ENCODE data around the gene FGGY.

FGGY gene

DNA sequence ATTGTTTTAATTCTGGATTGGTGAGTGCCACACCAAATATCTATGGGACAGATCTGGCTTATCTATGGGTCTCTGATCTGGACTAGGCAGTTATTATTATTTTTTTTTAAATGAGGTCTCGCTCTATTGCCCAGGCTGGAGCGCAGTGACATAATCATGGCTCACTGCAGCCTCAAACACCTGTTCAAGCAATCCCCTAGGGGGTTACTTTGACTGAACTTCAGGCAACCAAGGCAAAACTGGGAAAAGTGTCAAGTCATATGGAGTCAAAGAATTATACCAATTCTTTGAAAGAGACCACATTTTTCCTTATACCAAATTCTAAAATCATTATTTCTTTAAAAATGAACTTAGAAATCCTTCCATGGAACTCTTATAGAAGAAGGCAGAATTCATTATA is 388.8 kb downstream of the FGGY start:
- TF ChIP-seq, protein P1, sequence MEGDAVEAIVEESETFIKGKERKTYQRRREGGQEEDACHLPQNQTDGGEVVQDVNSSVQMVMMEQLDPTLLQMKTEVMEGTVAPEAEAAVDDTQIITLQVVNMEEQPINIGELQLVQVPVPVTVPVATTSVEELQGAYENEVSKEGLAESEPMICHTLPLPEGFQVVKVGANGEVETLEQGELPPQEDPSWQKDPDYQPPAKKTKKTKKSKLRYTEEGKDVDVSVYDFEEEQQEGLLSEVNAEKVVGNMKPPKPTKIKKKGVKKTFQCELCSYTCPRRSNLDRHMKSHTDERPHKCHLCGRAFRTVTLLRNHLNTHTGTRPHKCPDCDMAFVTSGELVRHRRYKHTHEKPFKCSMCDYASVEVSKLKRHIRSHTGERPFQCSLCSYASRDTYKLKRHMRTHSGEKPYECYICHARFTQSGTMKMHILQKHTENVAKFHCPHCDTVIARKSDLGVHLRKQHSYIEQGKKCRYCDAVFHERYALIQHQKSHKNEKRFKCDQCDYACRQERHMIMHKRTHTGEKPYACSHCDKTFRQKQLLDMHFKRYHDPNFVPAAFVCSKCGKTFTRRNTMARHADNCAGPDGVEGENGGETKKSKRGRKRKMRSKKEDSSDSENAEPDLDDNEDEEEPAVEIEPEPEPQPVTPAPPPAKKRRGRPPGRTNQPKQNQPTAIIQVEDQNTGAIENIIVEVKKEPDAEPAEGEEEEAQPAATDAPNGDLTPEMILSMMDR (IDR thresholded peaks at IDR 0.05; ENCODE audit: low read depth, low read length): no peak
- no peak overlapping the region for H3K4me3 ChIP-seq (ENCODE audit: low read depth, low read length)
- H3K36me3 ChIP-seq: no peaks in the 10 kb centered on the region
- no peaks in the 10 kb centered on the region for H3K4me1 ChIP-seq
- H3K9me3 ChIP-seq: no peaks in the 10 kb centered on the region
- no peaks in the 10 kb centered on the region for H3K27me3 ChIP-seq
- no peak for DNase-seq

DNA sequence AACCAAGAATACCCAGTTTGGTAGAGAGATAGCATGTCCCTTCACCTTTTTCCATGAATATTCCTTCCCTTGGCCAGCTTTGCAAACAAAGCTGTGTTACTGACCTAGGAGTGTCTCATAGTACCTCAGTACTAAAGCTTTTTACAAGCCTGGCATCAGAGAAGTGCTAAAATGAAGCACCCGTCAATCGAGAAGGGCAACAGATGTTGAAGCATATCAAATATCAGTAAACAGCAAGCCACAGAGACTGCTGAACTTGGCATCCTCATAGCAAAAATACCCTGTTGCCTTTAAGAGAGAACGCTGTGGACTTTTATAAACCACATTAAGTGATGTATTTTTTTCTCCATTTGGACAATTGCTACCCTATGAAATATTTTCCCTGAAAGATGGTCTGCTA is 389.3 kb downstream of the FGGY start:
- TF ChIP-seq, protein P1 (IDR thresholded peaks at IDR 0.05; ENCODE audit: low read depth, low read length): no peak

DNA sequence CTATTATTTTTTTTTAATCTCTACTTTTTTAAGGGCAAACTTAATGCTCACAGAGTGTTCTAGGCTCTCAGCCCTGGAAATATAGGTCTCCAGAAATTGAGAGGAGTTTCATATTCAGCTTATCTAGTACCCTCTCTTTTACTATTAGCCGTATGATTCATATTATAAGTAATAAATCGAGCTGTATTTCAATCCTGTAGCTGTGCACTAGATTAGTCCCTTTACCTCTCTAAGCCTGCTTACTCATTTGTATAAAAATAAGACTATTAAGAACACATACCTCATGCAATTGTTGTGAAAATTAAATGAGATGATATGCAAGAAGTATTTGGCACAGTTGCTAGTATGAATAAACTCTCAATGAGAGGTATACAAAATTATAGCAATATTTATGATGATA is 389.7 kb downstream of the FGGY start:
- no peaks in the 10 kb centered on the region for H3K4me1 ChIP-seq
- TF ChIP-seq, protein P1 (IDR thresholded peaks at IDR 0.05; ENCODE audit: low read depth, low read length): no peak
- H3K4me3 ChIP-seq (ENCODE audit: low read depth, low read length): no peak overlapping the region
- H3K9me3 ChIP-seq: no peaks in the 10 kb centered on the region
- DNase-seq: no peak
- no peaks in the 10 kb centered on the region for H3K27me3 ChIP-seq
- H3K36me3 ChIP-seq: no peaks in the 10 kb centered on the region

More for the DNA sequence above, 389.3 kb downstream of the FGGY start:
- no peak for DNase-seq
- Histone ChIP-seq H3K4me3 (ENCODE audit: low read depth, low read length) (no peak overlapping the region), H3K9me3 (no peaks in the 10 kb centered on the region), H3K36me3 (no peaks in the 10 kb centered on the region), H3K4me1 (no peaks in the 10 kb centered on the region), H3K27me3 (no peaks in the 10 kb centered on the region)

DNA sequence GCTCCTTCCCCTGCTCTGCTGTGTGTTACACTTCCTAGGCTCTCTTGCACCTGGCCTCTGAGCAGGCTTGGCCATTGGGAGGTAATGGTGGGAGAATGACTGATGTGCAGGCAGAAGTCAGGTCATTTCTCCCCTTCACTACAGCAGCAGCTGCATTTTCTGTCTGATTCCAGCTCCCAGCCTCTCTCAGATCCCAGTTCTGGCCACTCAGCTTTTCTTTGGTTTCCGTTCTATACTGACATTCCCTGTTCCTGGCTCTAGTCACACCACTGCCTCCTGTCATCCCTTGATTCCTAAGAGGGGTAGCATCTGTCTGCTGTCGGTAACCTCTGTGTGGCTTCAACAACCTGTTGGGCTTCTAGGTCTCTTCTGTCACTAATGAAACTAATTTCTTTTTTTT is 390.2 kb downstream of the FGGY start:
- Histone ChIP-seq H3K4me3 (ENCODE audit: low read depth, low read length) (no peak overlapping the region), H3K9me3 (no peaks in the 10 kb centered on the region), H3K4me1 (no peaks in the 10 kb centered on the region; the same call in 1 of the 2 replicates), H3K36me3 (no peaks in the 10 kb centered on the region), H3K27me3 (no peaks in the 10 kb centered on the region)
- TF ChIP-seq, protein P1 (IDR thresholded peaks at IDR 0.05; ENCODE audit: low read depth, low read length): no peak
- no peak for DNase-seq

DNA sequence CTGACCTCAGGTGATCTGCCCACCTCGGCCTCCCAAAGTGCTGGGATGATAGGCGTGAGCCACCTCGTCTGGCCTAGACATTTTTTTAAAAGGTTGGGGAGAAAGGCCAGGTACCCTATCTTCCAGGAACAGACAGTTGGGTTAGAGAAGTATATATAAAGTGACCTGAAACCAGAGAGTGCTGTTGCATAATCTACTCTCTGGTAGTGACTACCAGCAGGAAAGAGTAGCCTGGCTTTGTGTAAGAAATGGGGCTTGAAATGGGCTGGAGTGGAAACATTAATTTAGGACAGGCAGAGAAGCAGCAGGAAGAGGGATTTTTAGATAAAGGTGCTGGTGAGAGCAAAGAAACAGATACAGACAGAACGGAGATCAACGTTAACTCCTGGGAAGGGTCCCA is 392.1 kb downstream of the FGGY start:
- Histone ChIP-seq H3K4me3 (ENCODE audit: low read depth, low read length) (no peak overlapping the region), H3K36me3 (no peaks in the 10 kb centered on the region), H3K9me3 (no peaks in the 10 kb centered on the region), H3K27me3 (no peaks in the 10 kb centered on the region), H3K4me1 (peaks cover 6% of the 10 kb centered on the region; the same call in 1 of the 2 replicates)
- TF ChIP-seq, protein P1 (IDR thresholded peaks at IDR 0.05; ENCODE audit: low read depth, low read length): no peak
- DNase-seq: no peak

DNA sequence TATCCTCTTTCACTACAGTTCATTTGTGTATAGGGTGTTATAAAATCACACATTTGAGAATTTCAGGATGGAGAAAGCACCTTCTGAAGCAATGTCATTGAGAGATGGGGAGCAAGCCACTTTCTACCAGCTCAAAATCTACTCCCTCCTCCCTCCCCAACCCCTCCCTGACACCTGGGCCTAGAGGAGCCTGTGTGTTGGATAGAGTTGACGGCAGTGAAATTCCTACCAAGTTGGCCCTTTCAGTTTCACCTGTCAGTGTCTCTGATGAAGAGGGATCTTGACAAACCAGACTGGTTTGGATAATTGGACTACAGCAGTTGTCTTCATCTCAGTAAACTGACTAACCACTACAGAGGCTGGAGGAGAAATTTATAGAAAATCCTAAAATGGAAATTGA is 392.8 kb downstream of the FGGY start:
- TF ChIP-seq, protein P1 (IDR thresholded peaks at IDR 0.05; ENCODE audit: low read depth, low read length): no peak
- H3K36me3 ChIP-seq: no peaks in the 10 kb centered on the region
- no peaks in the 10 kb centered on the region for H3K27me3 ChIP-seq
- H3K4me3 ChIP-seq (ENCODE audit: low read depth, low read length): no peak overlapping the region
- peaks cover 6% of the 10 kb centered on the region; the same call in 1 of the 2 replicates for H3K4me1 ChIP-seq
- no peak for DNase-seq
- H3K9me3 ChIP-seq: no peaks in the 10 kb centered on the region
